Neutrophil (primary cell): ENCODE results near the gene CIRBP.
"Not testable (repeated sequence)": the region's sequence is repeated elsewhere in the genome, so short reads cannot be mapped to it uniquely, and the experiment has no call there.

Source experiments
- H3K27ac ChIP-seq: fragments of 200-600 bp; sonication (generic); 2 replicates; pipeline ENCODE4 v1.5.1; 2016; ENCODE audit warnings: mild to moderate bottlenecking, moderate library complexity
- H3K27me3 ChIP-seq: fragments of 200-600 bp; sonication (generic); 2 replicates; pipeline ENCODE4 v1.6.0; 2016; ENCODE audit warnings: mild to moderate bottlenecking
- H3K36me3 ChIP-seq: fragments of 200-600 bp; sonication (generic); 2 replicates; pipeline ENCODE4 v1.5.1; 2017
- H3K4me1 ChIP-seq, 2 experiments: fragments of 200-600 bp in 1 of 2; sonication (generic) in 1 of 2; 1 replicate in 1 of 2; 2 replicates in 1 of 2; pipeline versions ENCODE4 v1.5.1 to v1.6.1; 2013 to 2016; ENCODE audit warnings: low read depth in 1 of 2, low read length in 1 of 2, mild to moderate bottlenecking in 1 of 2, moderate library complexity in 1 of 2; ENCODE audit not compliant: control insufficient read depth in 1 of 2, insufficient read depth in 1 of 2
- H3K4me3 ChIP-seq, 2 experiments: fragments of 200-600 bp in 1 of 2; sonication (generic) in 1 of 2; 1 replicate in 1 of 2; 2 replicates in 1 of 2; pipeline ENCODE4 v1.5.1; 2013 to 2016; ENCODE audit warnings: low read depth in 1 of 2, low read length in 1 of 2, mild to moderate bottlenecking in 1 of 2, moderate library complexity in 1 of 2
- H3K9me3 ChIP-seq: fragments of 200-600 bp; sonication (generic); 2 replicates; pipeline ENCODE4 v1.5.1; 2016
- TF ChIP-seq, protein P1 (sequence below): fragments of 200-600 bp; sonication (generic); IDR thresholded peaks from 2 replicates; pipeline ENCODE4 v1.5.1; 2016; ENCODE audit warnings: antibody characterized with exemption

Gene CIRBP

DNA sequence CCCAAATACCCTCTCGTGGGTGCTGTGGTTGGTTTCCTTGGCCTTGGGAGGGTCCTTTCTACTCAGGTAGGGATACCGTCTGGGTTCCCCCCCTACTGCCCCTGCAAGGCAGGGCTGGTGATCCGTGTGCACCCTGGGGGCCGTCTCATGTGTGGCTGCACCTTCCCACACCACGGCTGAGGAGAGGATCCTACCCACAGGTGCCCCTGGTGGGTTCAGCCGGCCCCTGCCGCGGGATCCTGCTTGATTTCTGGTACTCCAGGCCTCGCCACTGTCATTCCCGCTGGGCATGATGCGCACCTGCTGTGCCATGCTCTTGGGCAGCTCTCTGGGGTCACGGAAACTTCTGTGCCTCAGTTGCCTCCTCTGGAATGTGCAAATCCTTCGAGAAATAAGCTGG lies 47.3 kb downstream of the CIRBP start:
- Histone ChIP-seq H3K9me3 (no peaks in the 10 kb centered on the region), H3K27ac (no peak overlapping the region), H3K4me3 (no peak overlapping the region), H3K36me3 (no peaks in the 10 kb centered on the region), H3K27me3 (peaks cover 77% of the 10 kb centered on the region), H3K4me1 (peaks cover 0 to 5% of the 10 kb centered on the region in 2 experiments)
- TF ChIP-seq, protein P1, sequence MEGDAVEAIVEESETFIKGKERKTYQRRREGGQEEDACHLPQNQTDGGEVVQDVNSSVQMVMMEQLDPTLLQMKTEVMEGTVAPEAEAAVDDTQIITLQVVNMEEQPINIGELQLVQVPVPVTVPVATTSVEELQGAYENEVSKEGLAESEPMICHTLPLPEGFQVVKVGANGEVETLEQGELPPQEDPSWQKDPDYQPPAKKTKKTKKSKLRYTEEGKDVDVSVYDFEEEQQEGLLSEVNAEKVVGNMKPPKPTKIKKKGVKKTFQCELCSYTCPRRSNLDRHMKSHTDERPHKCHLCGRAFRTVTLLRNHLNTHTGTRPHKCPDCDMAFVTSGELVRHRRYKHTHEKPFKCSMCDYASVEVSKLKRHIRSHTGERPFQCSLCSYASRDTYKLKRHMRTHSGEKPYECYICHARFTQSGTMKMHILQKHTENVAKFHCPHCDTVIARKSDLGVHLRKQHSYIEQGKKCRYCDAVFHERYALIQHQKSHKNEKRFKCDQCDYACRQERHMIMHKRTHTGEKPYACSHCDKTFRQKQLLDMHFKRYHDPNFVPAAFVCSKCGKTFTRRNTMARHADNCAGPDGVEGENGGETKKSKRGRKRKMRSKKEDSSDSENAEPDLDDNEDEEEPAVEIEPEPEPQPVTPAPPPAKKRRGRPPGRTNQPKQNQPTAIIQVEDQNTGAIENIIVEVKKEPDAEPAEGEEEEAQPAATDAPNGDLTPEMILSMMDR: no peak

DNA sequence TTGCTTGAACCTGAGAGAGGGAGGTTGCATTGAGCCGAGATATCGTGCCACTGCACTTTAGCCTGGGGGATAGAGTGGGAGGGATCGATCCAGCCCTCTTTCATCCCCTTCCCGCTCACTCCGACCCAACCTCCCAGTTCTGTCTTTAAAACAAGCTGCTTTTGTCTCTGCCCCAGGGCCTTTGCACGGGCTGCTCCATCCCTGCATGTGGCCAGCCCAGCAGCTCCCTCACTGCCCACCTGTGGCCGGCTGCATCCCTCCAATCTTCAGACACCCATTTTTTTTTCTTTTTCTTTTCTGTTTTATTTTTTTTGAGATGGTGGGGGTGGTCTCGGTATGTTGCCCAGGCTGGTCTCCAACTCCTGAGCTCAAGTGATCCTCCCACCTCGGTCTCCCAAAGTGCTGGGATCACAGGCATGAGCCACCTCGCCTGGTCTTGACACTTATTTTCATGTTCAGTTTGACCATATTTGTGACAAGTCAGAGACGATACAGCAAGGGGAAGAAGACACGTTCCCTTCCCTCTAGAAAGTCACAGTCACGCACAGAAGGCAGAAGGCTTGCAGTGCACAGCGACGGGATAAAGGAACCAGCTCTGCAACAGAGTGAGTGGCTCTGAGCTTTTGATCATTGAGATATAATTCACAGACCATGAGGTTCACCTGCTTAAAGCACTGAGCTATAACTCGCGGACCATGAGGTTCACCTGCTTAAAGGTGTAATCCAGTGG lies 48.3 kb downstream of the CIRBP start:
- Histone ChIP-seq H3K27me3 (peaks cover 87% of the 10 kb centered on the region), H3K27ac (no peak overlapping the region), H3K4me3 (no peak overlapping the region), H3K4me1 (peaks cover 0 to 5% of the 10 kb centered on the region in 2 experiments), H3K36me3 (no peaks in the 10 kb centered on the region), H3K9me3 (no peaks in the 10 kb centered on the region)
- TF ChIP-seq, protein P1: no peak

DNA sequence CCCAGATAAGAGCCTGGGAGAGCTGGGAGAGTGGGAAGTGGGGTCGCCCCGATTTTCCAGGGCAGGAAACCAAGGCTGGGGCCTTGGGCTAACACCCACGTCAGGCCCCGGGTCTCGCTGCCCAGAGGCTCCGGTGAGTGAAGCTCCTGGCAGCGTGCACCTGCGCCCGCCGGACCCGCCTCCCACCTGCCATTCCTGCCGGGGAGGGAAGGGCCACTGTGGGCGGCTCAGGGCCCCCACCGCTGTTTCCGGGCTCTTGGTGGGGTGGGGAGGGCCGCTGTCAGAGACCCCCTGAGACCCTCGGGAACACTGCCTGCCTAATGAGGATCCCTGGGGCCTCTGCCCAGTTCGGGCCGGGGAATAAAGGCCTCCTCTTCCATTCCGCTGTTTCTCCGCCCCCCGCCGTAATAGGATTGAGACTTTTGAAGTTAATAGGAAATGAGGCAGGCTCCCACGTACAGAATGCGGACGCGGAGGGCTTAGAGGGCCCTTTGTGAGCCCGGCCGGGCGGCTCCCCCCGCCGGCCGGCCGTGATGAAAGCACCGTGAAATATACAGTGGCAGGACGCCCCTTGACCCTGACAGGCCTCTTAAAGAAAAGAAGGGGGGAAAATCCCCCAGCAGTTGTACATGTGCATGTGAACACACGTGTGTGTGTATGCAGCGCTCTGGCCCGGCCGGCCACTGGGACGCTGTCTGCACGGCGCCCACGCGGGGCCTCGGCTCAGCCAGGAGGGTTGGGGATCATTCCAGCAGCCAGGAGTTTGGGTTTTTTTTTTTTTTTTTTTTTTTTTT lies 49.7 kb downstream of the CIRBP start:
- TF ChIP-seq, protein P1: no peak
- H3K27ac ChIP-seq: no peak overlapping the region
- H3K4me1 ChIP-seq: peaks cover 0 to 5% of the 10 kb centered on the region in 2 experiments
- H3K36me3 ChIP-seq: no peaks in the 10 kb centered on the region
- peaks cover 91% of the 10 kb centered on the region for H3K27me3 ChIP-seq
- H3K9me3 ChIP-seq: no peaks in the 10 kb centered on the region
- H3K4me3 ChIP-seq: no peak overlapping the region

DNA sequence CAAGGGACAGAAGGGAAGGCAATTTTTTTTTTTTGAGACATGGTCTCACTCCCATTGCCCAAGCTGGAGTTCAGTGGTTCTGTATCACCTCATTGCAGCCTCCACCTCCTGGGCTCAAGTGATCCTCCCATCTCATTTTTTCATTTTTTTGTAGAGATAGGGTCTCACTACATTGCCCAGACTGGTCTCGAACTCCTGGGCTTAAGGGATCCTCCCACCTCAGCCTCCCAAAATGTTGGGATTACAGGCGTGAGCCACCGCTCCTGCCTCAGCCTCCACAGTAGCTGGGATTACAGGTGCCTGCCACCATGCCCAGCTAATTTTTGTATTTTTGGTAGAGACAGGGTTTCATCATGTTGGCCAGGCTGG lies 51.1 kb downstream of the CIRBP start:
- H3K4me3 ChIP-seq, H3K9me3 ChIP-seq, H3K36me3 ChIP-seq, H3K27ac ChIP-seq: not testable (repeated sequence)
- H3K27me3 ChIP-seq: peaks cover 91% of the 10 kb centered on the region
- H3K4me1 ChIP-seq: peaks cover 7 to 14% of the 10 kb centered on the region in 2 experiments

DNA sequence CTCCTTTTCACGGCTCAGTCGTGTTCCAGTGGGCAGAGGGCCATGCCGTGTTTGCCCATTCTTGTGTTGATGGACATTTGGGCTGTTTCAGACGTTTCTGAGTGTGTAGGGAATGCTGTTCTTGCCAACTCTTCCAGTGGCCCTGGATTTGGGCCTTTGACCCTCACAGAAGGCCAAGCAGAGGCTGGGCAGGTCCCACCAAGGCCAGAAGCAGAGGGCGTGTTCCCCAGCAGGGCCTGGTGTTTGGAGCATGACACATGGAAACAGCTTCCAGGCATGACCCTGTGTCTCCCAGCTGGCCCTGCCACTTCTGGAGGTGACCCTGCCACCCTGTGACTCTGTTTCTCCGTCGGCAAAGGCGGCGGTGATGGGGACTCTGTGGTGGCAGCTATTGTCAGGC lies 52.4 kb downstream of the CIRBP start:
- Histone ChIP-seq H3K36me3 (no peaks in the 10 kb centered on the region), H3K27me3 (peaks cover 91% of the 10 kb centered on the region), H3K9me3 (no peaks in the 10 kb centered on the region), H3K27ac (no peak overlapping the region), H3K4me1 (peaks cover 7 to 9% of the 10 kb centered on the region in 2 experiments), H3K4me3 (no peak overlapping the region)
- TF ChIP-seq, protein P1: no peak
